GM19099 (cell line): ENCODE data around the gene MOSMO.

ENCODE experiments used
- POLR2A ChIP-seq: IDR thresholded peaks from 3 replicates; pipeline ENCODE4 v1.6.1; 2011; ENCODE audit warnings: low read depth; ENCODE audit not compliant: insufficient read length; ENCODE audit errors: extremely low read depth

The MOSMO gene

DNA sequence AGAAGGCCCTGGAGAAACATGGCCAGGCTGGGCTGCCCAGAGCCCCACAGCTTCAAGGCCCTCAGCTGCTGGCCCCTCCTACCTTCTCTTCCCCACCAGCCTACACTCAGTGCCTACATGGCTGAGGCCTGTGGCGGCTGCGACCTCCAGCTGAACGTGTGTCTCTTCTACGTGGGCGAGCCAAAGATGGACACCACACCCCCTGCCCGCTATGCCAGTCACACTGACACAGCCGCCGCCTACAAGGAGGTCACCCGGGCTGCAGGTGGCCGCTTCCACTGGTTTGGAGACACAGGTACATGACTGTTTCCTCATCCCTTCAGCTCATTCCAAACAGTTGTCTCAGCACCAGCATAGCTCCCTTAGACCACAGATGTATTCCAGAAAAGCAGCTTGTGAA, 124.9 kb downstream of the MOSMO start:
- TF ChIP-seq POLR2A = no peak
